SK-N-SH treated with all-trans-retinoic acid at 6 μM for 48 hours (cell line): ENCODE data around the gene PHACTR3.

Experiments
- ATAC-seq: fragments of 200-7000 bp; cut with Tn5 transposase; 3 replicates; pipeline ENCODE4 v1.9.1; 2020; ENCODE audit warnings: mild to moderate bottlenecking, moderate library complexity
- ARNTL ChIP-seq: fragments of 450-650 bp; formaldehyde crosslinking; IDR thresholded peaks from 2 replicates; pipeline ENCODE4 v1.5.0; 2020; ENCODE audit warnings: low read depth, mild to moderate bottlenecking, moderate library complexity, borderline replicate concordance
- BACH2 ChIP-seq: fragments of 250-450 bp; sonication (Bioruptor Pico); IDR thresholded peaks from 2 replicates; pipeline ENCODE4 v1.9.0; 2021; ENCODE audit warnings: mild to moderate bottlenecking, borderline replicate concordance
- CSDC2 ChIP-seq: fragments of 250-450 bp; sonication (Bioruptor Pico); IDR thresholded peaks from 2 replicates; pipeline ENCODE4 v1.5.0; 2020; ENCODE audit warnings: mild to moderate bottlenecking, moderate library complexity
- ESRRG ChIP-seq: fragments of 250-450 bp; sonication (Bioruptor Pico); IDR thresholded peaks from 2 replicates; pipeline ENCODE4 v1.6.1; 2021; ENCODE audit warnings: mild to moderate bottlenecking
- ISL1 ChIP-seq: fragments of 250-450 bp; sonication (Bioruptor Pico); IDR thresholded peaks from 2 replicates; pipeline ENCODE4 v2.1.2; 2022; ENCODE audit warnings: mild to moderate bottlenecking, moderate library complexity
- OSR1 ChIP-seq: fragments of 250-450 bp; sonication (Bioruptor Pico); IDR thresholded peaks from 2 replicates; pipeline ENCODE4 v1.8.0; 2022; ENCODE audit warnings: moderate library complexity, mild to moderate bottlenecking, inconsistent platforms
- PPARA ChIP-seq: fragments of 250-450 bp; sonication (Bioruptor Pico); IDR thresholded peaks from 2 replicates; pipeline ENCODE4 v1.5.0; 2020; ENCODE audit warnings: mild to moderate bottlenecking, borderline replicate concordance
- RARB ChIP-seq: fragments of 250-450 bp; sonication (Bioruptor Pico); IDR thresholded peaks from 2 replicates; pipeline ENCODE4 v1.8.0; 2021; ENCODE audit warnings: mild to moderate bottlenecking, moderate library complexity
- SNAI2 ChIP-seq: fragments of 250-450 bp; sonication (Bioruptor Pico); IDR thresholded peaks from 2 replicates; pipeline ENCODE4 v1.5.0; 2020; ENCODE audit warnings: mild to moderate bottlenecking, moderate library complexity
- TCF4 ChIP-seq: fragments of 250-450 bp; sonication (Bioruptor Pico); IDR thresholded peaks from 2 replicates; pipeline ENCODE4 v1.8.0; 2021; ENCODE audit warnings: mild to moderate bottlenecking, moderate library complexity, borderline replicate concordance
- TOX ChIP-seq: fragments of 250-450 bp; sonication (Bioruptor Pico); IDR thresholded peaks from 2 replicates; pipeline ENCODE4 v1.8.0; 2021; ENCODE audit warnings: mild to moderate bottlenecking, moderate library complexity, borderline replicate concordance
- ZC3H10 ChIP-seq: fragments of 250-450 bp; sonication (Bioruptor Pico); IDR thresholded peaks from 2 replicates; pipeline ENCODE4 v1.5.1; 2021; ENCODE audit warnings: mild to moderate bottlenecking, moderate library complexity
- ZFP3 ChIP-seq: fragments of 250-450 bp; sonication (Bioruptor Pico); IDR thresholded peaks from 2 replicates; pipeline ENCODE4 v1.5.0; 2020; ENCODE audit warnings: mild to moderate bottlenecking, moderate library complexity
- ZFP30 ChIP-seq: fragments of 450-650 bp; formaldehyde crosslinking; IDR thresholded peaks from 2 replicates; pipeline ENCODE4 v1.5.0; 2022; ENCODE audit warnings: mild to moderate bottlenecking, moderate library complexity
- ZNF565 ChIP-seq: fragments of 450-650 bp; formaldehyde crosslinking; conservative IDR thresholded peaks from 2 replicates; pipeline ENCODE4 v1.5.0; 2020; ENCODE audit warnings: low read depth, mild to moderate bottlenecking, moderate library complexity
- ZNF70 ChIP-seq: fragments of 450-650 bp; formaldehyde crosslinking; IDR thresholded peaks from 2 replicates; pipeline ENCODE4 v1.5.0; 2020; ENCODE audit warnings: mild to moderate bottlenecking, moderate library complexity
- ZNF8 ChIP-seq: fragments of 450-650 bp; formaldehyde crosslinking; IDR thresholded peaks from 2 replicates; pipeline ENCODE4 v1.5.0; 2020; ENCODE audit warnings: mild to moderate bottlenecking, moderate library complexity
- TF ChIP-seq, protein P1 (sequence below): fragments of 250-450 bp; sonication (Bioruptor Pico); IDR thresholded peaks from 2 replicates; pipeline ENCODE4 v1.5.1; 2021; ENCODE audit warnings: mild to moderate bottlenecking, moderate library complexity
- TF ChIP-seq, protein P2 (sequence below): fragments of 250-450 bp; sonication (Bioruptor Pico); IDR thresholded peaks from 2 replicates; pipeline ENCODE4 v1.8.0; 2021; ENCODE audit warnings: low read depth, mild to moderate bottlenecking, moderate library complexity, borderline replicate concordance
- TF ChIP-seq, protein P3 (sequence below): fragments of 250-450 bp; sonication (Bioruptor Pico); IDR thresholded peaks from 2 replicates; pipeline ENCODE4 v1.5.1; 2020; ENCODE audit warnings: low read depth, mild to moderate bottlenecking, moderate library complexity
- TF ChIP-seq, protein P4 (sequence below): fragments of 250-450 bp; sonication (Bioruptor Pico); IDR thresholded peaks from 2 replicates; pipeline ENCODE4 v1.5.0; 2020; ENCODE audit warnings: mild to moderate bottlenecking, moderate library complexity
- TF ChIP-seq, protein P5 (sequence below): fragments of 250-450 bp; sonication (Bioruptor Pico); IDR thresholded peaks from 2 replicates; pipeline ENCODE4 v1.8.0; 2020; ENCODE audit warnings: mild to moderate bottlenecking, moderate library complexity, borderline replicate concordance

PHACTR3 gene

DNA sequence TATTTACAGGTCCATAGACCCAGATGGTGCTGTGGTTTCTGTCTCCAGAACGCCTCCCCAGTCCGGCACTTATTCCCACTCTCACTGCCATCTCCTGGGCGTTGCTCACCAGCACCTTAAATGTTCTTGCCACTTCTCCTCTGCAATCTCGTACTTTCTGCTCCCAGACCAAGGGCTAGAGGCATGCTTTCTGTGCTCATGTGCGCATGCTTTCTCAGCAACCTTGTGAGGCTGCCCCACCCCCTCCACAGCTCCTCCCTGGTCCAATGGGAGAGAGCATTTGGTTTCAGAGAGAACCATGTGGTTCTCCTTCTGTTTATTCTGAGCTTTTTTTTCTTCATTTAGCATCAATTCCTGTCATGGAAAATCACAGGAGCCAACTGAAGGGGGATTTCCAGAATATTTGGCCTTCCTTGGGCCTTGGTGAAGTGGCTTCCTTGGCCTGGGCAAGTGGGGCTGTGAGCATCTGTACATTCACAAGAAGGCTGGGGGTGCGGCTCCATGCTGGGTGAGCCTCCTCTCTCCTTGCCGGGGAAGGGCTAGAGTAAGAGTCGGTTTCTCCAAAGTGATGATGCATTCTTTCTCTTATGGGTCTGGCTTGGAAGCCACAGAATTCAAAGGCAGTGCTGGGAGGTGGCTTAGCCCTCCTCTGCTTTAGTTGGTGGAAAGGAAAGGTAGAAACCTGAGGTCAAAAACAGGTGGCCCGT lies 66.6 kb downstream of the PHACTR3 start (continued):
- TF ChIP-seq, protein P1, sequence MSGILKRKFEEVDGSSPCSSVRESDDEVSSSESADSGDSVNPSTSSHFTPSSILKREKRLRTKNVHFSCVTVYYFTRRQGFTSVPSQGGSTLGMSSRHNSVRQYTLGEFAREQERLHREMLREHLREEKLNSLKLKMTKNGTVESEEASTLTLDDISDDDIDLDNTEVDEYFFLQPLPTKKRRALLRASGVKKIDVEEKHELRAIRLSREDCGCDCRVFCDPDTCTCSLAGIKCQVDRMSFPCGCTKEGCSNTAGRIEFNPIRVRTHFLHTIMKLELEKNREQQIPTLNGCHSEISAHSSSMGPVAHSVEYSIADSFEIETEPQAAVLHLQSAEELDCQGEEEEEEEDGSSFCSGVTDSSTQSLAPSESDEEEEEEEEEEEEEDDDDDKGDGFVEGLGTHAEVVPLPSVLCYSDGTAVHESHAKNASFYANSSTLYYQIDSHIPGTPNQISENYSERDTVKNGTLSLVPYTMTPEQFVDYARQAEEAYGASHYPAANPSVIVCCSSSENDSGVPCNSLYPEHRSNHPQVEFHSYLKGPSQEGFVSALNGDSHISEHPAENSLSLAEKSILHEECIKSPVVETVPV (CRISPR knock-in tag), result no peak
- TF ChIP-seq ZNF8, result no peak
- TF ChIP-seq ARNTL, result no peak
- TF ChIP-seq ESRRG (CRISPR knock-in tag), result no peak
- TF ChIP-seq, protein P2, sequence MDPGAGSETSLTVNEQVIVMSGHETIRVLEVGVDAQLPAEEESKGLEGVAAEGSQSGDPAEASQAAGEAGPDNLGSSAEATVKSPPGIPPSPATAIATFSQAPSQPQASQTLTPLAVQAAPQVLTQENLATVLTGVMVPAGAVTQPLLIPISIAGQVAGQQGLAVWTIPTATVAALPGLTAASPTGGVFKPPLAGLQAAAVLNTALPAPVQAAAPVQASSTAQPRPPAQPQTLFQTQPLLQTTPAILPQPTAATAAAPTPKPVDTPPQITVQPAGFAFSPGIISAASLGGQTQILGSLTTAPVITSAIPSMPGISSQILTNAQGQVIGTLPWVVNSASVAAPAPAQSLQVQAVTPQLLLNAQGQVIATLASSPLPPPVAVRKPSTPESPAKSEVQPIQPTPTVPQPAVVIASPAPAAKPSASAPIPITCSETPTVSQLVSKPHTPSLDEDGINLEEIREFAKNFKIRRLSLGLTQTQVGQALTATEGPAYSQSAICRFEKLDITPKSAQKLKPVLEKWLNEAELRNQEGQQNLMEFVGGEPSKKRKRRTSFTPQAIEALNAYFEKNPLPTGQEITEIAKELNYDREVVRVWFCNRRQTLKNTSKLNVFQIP, result no peak
- no peak for TF ChIP-seq ZNF70 (CRISPR knock-in tag)
- no peak for TF ChIP-seq RARB (CRISPR knock-in tag)
- TF ChIP-seq, all 23 proteins: peak for 0

DNA sequence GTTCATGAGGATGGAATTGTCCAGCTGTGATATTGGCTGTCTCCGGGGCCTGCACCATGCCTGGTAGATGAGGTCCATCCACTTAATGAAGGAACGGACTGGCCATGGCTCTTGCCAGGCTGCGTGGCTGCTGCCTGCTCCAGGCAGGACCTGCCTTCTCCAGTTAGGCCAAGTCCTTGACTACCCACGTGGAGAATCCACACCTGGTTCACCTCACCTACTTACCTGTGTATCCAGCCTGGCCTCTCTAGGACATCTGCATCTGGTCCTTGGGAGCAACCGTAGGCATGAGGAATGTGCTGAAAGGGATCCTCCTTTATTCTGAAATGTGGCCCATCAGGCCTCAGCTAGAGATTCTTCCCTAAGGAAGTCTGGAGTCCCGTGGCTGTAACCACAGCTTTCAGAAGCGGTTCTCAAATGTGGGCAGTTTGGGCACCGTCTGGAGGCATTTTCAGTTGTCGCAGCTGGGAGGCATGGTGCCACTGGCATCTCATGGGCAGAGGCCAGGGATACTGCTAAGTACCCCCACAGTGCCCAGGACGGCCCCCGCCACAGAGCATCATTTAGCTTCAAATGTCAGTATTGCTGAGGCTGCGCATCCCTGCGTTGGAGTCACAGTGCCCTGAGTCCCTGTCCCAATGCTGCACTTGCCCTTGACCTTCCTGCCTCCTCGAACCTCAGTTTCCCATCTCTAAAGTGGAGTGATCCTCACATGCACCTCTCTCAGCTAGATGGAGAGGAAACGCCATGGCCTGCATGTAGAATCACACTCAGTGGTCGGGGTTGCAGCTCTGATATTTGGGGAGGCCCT lies 67.5 kb downstream of the PHACTR3 start:
- TF ChIP-seq PPARA (no peak), RARB (CRISPR knock-in tag) (no peak), ZNF565 (no peak), TCF4 (CRISPR knock-in tag) (no peak), ESRRG (CRISPR knock-in tag) (no peak), CSDC2 (CRISPR knock-in tag) (no peak), ARNTL (no peak), ZFP3 (CRISPR knock-in tag) (no peak), SNAI2 (no peak), BACH2 (CRISPR knock-in tag) (no peak), ISL1 (no peak)
- TF ChIP-seq, protein P3, sequence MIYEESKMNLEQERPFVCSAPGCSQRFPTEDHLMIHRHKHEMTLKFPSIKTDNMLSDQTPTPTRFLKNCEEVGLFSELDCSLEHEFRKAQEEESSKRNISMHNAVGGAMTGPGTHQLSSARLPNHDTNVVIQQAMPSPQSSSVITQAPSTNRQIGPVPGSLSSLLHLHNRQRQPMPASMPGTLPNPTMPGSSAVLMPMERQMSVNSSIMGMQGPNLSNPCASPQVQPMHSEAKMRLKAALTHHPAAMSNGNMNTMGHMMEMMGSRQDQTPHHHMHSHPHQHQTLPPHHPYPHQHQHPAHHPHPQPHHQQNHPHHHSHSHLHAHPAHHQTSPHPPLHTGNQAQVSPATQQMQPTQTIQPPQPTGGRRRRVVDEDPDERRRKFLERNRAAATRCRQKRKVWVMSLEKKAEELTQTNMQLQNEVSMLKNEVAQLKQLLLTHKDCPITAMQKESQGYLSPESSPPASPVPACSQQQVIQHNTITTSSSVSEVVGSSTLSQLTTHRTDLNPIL, result no peak
- TF ChIP-seq, protein P4, sequence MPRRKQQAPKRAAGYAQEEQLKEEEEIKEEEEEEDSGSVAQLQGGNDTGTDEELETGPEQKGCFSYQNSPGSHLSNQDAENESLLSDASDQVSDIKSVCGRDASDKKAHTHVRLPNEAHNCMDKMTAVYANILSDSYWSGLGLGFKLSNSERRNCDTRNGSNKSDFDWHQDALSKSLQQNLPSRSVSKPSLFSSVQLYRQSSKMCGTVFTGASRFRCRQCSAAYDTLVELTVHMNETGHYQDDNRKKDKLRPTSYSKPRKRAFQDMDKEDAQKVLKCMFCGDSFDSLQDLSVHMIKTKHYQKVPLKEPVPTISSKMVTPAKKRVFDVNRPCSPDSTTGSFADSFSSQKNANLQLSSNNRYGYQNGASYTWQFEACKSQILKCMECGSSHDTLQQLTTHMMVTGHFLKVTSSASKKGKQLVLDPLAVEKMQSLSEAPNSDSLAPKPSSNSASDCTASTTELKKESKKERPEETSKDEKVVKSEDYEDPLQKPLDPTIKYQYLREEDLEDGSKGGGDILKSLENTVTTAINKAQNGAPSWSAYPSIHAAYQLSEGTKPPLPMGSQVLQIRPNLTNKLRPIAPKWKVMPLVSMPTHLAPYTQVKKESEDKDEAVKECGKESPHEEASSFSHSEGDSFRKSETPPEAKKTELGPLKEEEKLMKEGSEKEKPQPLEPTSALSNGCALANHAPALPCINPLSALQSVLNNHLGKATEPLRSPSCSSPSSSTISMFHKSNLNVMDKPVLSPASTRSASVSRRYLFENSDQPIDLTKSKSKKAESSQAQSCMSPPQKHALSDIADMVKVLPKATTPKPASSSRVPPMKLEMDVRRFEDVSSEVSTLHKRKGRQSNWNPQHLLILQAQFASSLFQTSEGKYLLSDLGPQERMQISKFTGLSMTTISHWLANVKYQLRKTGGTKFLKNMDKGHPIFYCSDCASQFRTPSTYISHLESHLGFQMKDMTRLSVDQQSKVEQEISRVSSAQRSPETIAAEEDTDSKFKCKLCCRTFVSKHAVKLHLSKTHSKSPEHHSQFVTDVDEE (CRISPR knock-in tag), result no peak
- TF ChIP-seq, protein P1 (CRISPR knock-in tag), result no peak
- TF ChIP-seq, protein P2, result no peak
- ATAC-seq, result no peak

DNA sequence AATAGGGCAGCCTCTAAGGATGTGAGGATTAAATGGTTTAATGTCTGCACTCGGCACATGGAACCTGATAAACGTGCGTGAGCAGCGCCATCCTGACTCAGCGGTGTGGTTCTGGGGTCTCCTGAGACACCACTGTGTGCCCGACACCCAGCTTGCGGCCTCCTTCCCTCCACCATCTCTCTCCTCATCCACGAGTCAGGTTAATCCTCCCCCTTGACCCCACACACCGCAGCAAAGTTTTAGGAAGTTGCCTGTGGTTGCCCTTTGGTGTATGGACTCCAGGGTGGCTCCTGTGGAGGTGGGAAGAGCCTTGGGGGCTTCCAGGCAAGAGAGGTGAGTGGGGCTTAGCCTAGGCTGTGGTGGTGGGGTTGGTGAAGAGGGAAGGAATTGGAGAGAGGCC lies 68.2 kb downstream of the PHACTR3 start:
- no peak for TF ChIP-seq ESRRG (CRISPR knock-in tag)
- TF ChIP-seq ISL1, result no peak
- no peak for TF ChIP-seq PPARA
- no peak for TF ChIP-seq SNAI2
- no peak for TF ChIP-seq ZC3H10
- TF ChIP-seq OSR1 (CRISPR knock-in tag), result no peak
- no peak for TF ChIP-seq TOX
- no peak for TF ChIP-seq ARNTL
- TF ChIP-seq RARB (CRISPR knock-in tag), result no peak
- TF ChIP-seq, protein P3, result no peak
- TF ChIP-seq ZFP30 (CRISPR knock-in tag), result no peak
- TF ChIP-seq, protein P5, sequence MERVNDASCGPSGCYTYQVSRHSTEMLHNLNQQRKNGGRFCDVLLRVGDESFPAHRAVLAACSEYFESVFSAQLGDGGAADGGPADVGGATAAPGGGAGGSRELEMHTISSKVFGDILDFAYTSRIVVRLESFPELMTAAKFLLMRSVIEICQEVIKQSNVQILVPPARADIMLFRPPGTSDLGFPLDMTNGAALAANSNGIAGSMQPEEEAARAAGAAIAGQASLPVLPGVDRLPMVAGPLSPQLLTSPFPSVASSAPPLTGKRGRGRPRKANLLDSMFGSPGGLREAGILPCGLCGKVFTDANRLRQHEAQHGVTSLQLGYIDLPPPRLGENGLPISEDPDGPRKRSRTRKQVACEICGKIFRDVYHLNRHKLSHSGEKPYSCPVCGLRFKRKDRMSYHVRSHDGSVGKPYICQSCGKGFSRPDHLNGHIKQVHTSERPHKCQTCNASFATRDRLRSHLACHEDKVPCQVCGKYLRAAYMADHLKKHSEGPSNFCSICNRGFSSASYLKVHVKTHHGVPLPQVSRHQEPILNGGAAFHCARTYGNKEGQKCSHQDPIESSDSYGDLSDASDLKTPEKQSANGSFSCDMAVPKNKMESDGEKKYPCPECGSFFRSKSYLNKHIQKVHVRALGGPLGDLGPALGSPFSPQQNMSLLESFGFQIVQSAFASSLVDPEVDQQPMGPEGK, result no peak
- no peak for ATAC-seq
